IMR-90 (cell line): ENCODE measurements around the gene WASF1. TPM values are rescaled to one million over a fixed set of nuclear protein-coding genes. Genes with fewer than 3 reads are reported as not detected.

ENCODE experiments used
- ATAC-seq: fragments of 200-7000 bp; cut with Tn5 transposase; 2 replicates; pipeline ENCODE4 v1.9.1; 2020; ENCODE audit warnings: low read depth, mild to moderate bottlenecking, moderate library complexity
- BruUV-seq: library from RNA; stranded (reverse); fragments of 400-500 nt; replicated peaks from 2 replicates; lab custom pipeline; 2021; lab: Mats Ljungman, UMichigan
- CTCF ChIA-PET: fragments of 300-600 bp; formaldehyde crosslinking; extraction: SDS; loops from one replicate; lab custom pipeline; 2021; ENCODE audit warnings: antibody characterized with exemption; lab: Yijun Ruan, JAX
- POLR2A ChIA-PET: fragments of 300-600 bp; sonication (Branson Sonifier 250); formaldehyde crosslinking; loops from one replicate; lab custom pipeline; 2022; ENCODE audit warnings: antibody characterized with exemption; ENCODE audit not compliant: unreplicated experiment; lab: Charles Lee
- DNase-seq: peaks from one replicate; pipeline ENCODE4 v3.0.0; 2013
- H2AFZ ChIP-seq: replicated peaks from 2 replicates; pipeline ENCODE3; 2013; ENCODE audit warnings: low read length, mild to moderate bottlenecking; ENCODE audit not compliant: poor library complexity
- H2AK5ac ChIP-seq: 2 replicates; pipeline ENCODE4 v1.6.1; 2013; ENCODE audit warnings: low read depth, low read length, inconsistent platforms
- H2AK9ac ChIP-seq: replicated peaks from 2 replicates; pipeline ENCODE3; 2013; ENCODE audit warnings: mild to moderate bottlenecking, low read depth, low read length, moderate library complexity; ENCODE audit not compliant: poor library complexity
- H2BK120ac ChIP-seq: 2 replicates; pipeline ENCODE4 v1.6.1; 2013; ENCODE audit warnings: low read depth, low read length, inconsistent platforms
- H2BK15ac ChIP-seq: 3 replicates; pipeline ENCODE4 v1.6.1; 2013; ENCODE audit warnings: low read depth, low read length, inconsistent platforms
- H2BK20ac ChIP-seq: 2 replicates; pipeline ENCODE4 v1.6.1; 2013; ENCODE audit warnings: low read depth, mild to moderate bottlenecking, inconsistent platforms, low read length, moderate library complexity
- H2BK5ac ChIP-seq: 2 replicates; pipeline ENCODE4 v1.6.1; 2013; ENCODE audit warnings: mild to moderate bottlenecking, low read depth, low read length, inconsistent platforms; ENCODE audit not compliant: poor library complexity, severe bottlenecking
- H3K14ac ChIP-seq: replicated peaks from 2 replicates; pipeline ENCODE4 v1.6.1; 2013; ENCODE audit warnings: low read depth, low read length, inconsistent platforms
- H3K18ac ChIP-seq: 2 replicates; pipeline ENCODE4 v1.6.1; 2013; ENCODE audit warnings: low read depth, low read length, control low read depth
- H3K23ac ChIP-seq: 2 replicates; pipeline ENCODE4 v1.6.1; 2013; ENCODE audit warnings: low read depth, low read length, inconsistent platforms
- H3K27ac ChIP-seq: 2 replicates; pipeline ENCODE4 v1.5.1; 2013; ENCODE audit warnings: mild to moderate bottlenecking, control low read depth, low read length; ENCODE audit not compliant: insufficient read depth
- H3K27me3 ChIP-seq: 2 replicates; pipeline ENCODE4 v1.6.1; 2013; ENCODE audit warnings: low read length; ENCODE audit not compliant: control insufficient read depth, insufficient read depth
- H3K36me3 ChIP-seq: 2 replicates; pipeline ENCODE4 v1.6.1; 2013; ENCODE audit warnings: low read length, mixed read lengths; ENCODE audit not compliant: control insufficient read depth, insufficient read depth
- H3K4ac ChIP-seq: 2 replicates; pipeline ENCODE4 v1.6.1; 2013; ENCODE audit warnings: low read depth, low read length, inconsistent platforms
- H3K4me1 ChIP-seq: 2 replicates; pipeline ENCODE4 v1.6.1; 2013; ENCODE audit warnings: low read length, mixed read lengths; ENCODE audit not compliant: control insufficient read depth, insufficient read depth
- H3K4me2 ChIP-seq: 2 replicates; pipeline ENCODE4 v1.6.1; 2013; ENCODE audit warnings: low read depth, mild to moderate bottlenecking, control low read depth, low read length, moderate library complexity
- H3K4me3 ChIP-seq: 2 replicates; pipeline ENCODE4 v1.5.1; 2013; ENCODE audit warnings: low read depth, mild to moderate bottlenecking, control low read depth, low read length, moderate library complexity; ENCODE audit not compliant: insufficient read depth
- H3K56ac ChIP-seq: 2 replicates; pipeline ENCODE4 v1.6.1; 2013; ENCODE audit warnings: low read length, inconsistent platforms; ENCODE audit not compliant: insufficient read depth; ENCODE audit errors: extremely low read depth
- H3K79me1 ChIP-seq, 2 experiments: 2 replicates each; pipeline ENCODE4 v1.6.1; 2013; ENCODE audit warnings: low read length in 2 of 2, inconsistent platforms in 1 of 2, low read depth in 1 of 2
- H3K9ac ChIP-seq: 2 replicates; pipeline ENCODE4 v1.6.1; 2013; ENCODE audit warnings: low read depth, low read length, control low read depth
- H3K9me1 ChIP-seq: 2 replicates; pipeline ENCODE4 v1.6.1; 2013; ENCODE audit warnings: low read length, inconsistent platforms; ENCODE audit not compliant: insufficient read depth
- H3K9me3 ChIP-seq: 2 replicates; pipeline ENCODE4 v1.6.1; 2013; ENCODE audit warnings: low read length; ENCODE audit not compliant: control insufficient read depth, insufficient read depth
- H4K20me1 ChIP-seq: 2 replicates; pipeline ENCODE4 v1.6.1; 2013; ENCODE audit warnings: low read length, inconsistent platforms; ENCODE audit not compliant: insufficient read depth
- H4K5ac ChIP-seq: 2 replicates; pipeline ENCODE4 v1.6.1; 2013; ENCODE audit warnings: mild to moderate bottlenecking, low read depth, low read length, control low read depth
- H4K8ac ChIP-seq, 2 experiments: 2 replicates each; pipeline ENCODE4 v1.6.1; 2013; ENCODE audit warnings: low read depth in 2 of 2, low read length in 2 of 2, control low read depth in 1 of 2, inconsistent platforms in 1 of 2
- H4K91ac ChIP-seq: 2 replicates; pipeline ENCODE4 v1.6.1; 2013; ENCODE audit warnings: low read depth, low read length, inconsistent platforms; ENCODE audit not compliant: insufficient read depth
- BHLHE40 ChIP-seq: fragments of 150-350 bp; IDR thresholded peaks from 2 replicates; pipeline ENCODE4 v1.6.1; 2016; ENCODE audit warnings: mild to moderate bottlenecking, low read depth, low read length
- CEBPB ChIP-seq: IDR thresholded peaks from 2 replicates; pipeline ENCODE4 v1.6.1; 2012; ENCODE audit warnings: low read depth, low read length, improper control_type of control experiment
- CHD1 ChIP-seq: IDR thresholded peaks from 2 replicates; pipeline ENCODE4 v1.6.1; 2012; ENCODE audit warnings: low read depth, low read length, improper control_type of control experiment
- CTCF ChIP-seq: conservative IDR thresholded peaks from 2 replicates; pipeline ENCODE4 v1.5.1; 2012; ENCODE audit warnings: mild to moderate bottlenecking, low read depth, low read length, improper control_type of control experiment
- FOS ChIP-seq: fragments of 150-350 bp; IDR thresholded peaks from 2 replicates; pipeline ENCODE4 v1.6.1; 2016; ENCODE audit warnings: low read depth, low read length
- MAFK ChIP-seq: IDR thresholded peaks from 2 replicates; pipeline ENCODE4 v1.6.1; 2012; ENCODE audit warnings: low read depth, low read length, improper control_type of control experiment
- MAZ ChIP-seq: IDR thresholded peaks from 2 replicates; pipeline ENCODE4 v1.6.1; 2012; ENCODE audit warnings: low read depth, mild to moderate bottlenecking, low read length, improper control_type of control experiment, moderate library complexity, borderline replicate concordance
- MXI1 ChIP-seq: IDR thresholded peaks from 2 replicates; pipeline ENCODE4 v1.6.1; 2012; ENCODE audit warnings: low read depth, mild to moderate bottlenecking, low read length, moderate library complexity, borderline replicate concordance
- NFE2L2 ChIP-seq: fragments of 150-350 bp; IDR thresholded peaks from 2 replicates; pipeline ENCODE4 v1.6.1; 2016; ENCODE audit warnings: low read depth, mild to moderate bottlenecking, low read length
- POLR2A ChIP-seq: IDR thresholded peaks from 2 replicates; pipeline ENCODE4 v1.6.1; 2012; ENCODE audit warnings: mild to moderate bottlenecking, low read depth, low read length
- RAD21 ChIP-seq: IDR thresholded peaks from 2 replicates; pipeline ENCODE4 v1.6.1; 2012; ENCODE audit warnings: low read length, improper control_type of control experiment
- RCOR1 ChIP-seq: IDR thresholded peaks from 2 replicates; pipeline ENCODE4 v1.6.1; 2012; ENCODE audit warnings: mild to moderate bottlenecking, low read length, improper control_type of control experiment; ENCODE audit not compliant: insufficient replicate concordance
- RFX5 ChIP-seq: IDR thresholded peaks from 2 replicates; pipeline ENCODE4 v1.8.0; 2012; ENCODE audit warnings: low read depth, mild to moderate bottlenecking, low read length, moderate library complexity
- SMC3 ChIP-seq: fragments of 150-350 bp; IDR thresholded peaks from 2 replicates; pipeline ENCODE4 v1.6.1; 2016; ENCODE audit warnings: low read depth, mild to moderate bottlenecking, antibody characterized with exemption, low read length, moderate library complexity
- USF2 ChIP-seq: fragments of 150-350 bp; IDR thresholded peaks from 2 replicates; pipeline ENCODE4 v1.6.1; 2017; ENCODE audit warnings: mild to moderate bottlenecking, antibody characterized with exemption, low read length, low read depth
- WGBS, 2 experiments: methylation state at CpG; one replicate each; pipeline versions ENCODE4 v1.1.5 to v1.1.7; 2013; ENCODE audit warnings: missing lambda C conversion rate in 2 of 2; ENCODE audit not compliant: insufficient read length in 1 of 2; ENCODE audit errors: extremely low coverage in 2 of 2; 5-methylcytosine and 5-hydroxymethylcytosine counted together
- dilution Hi-C: fragments of 300-500 bp; cut with HindIII; formaldehyde crosslinking; loops from one replicate; pipeline ENCODE4 v1.14.3; 2018; ENCODE audit warnings: low sequenced_read_pairs; ENCODE audit not compliant: unreplicated experiment
- in situ Hi-C: fragments of 300-500 bp; cut with MboI; formaldehyde crosslinking; loops from 3 replicates; pipeline ENCODE4 v1.14.3; 2019; ENCODE audit warnings: low sequenced_read_pairs, inconsistent platforms, mixed read lengths
- intact Hi-C: fragments of 100-400 bp; cut with micrococcal nuclease; formaldehyde crosslinking; loops from 2 replicates; pipeline ENCODE4 v1.10.0; 2022
- polyA plus RNA-seq, 3 experiments: library from polyadenylated mRNA; depleted of rRNA; stranded (reverse); fragments of >200 nt; gene quantifications; 2 replicates each; pipeline ENCODE4 v1.2.3, GENCODE V29; 2012; ENCODE audit warnings: low replicate concordance in 1 of 3
- total RNA-seq: library from RNA; depleted of rRNA; stranded (reverse); fragments of >200 nt; gene quantifications from 2 replicates; pipeline ENCODE4 v1.2.3, GENCODE V29; 2012
- TF ChIP-seq, protein P1 (sequence below): fragments of 150-350 bp; IDR thresholded peaks from 2 replicates; pipeline ENCODE4 v1.6.1; 2016; ENCODE audit warnings: low read depth, mild to moderate bottlenecking, low read length, moderate library complexity, borderline replicate concordance

The WASF1 gene
- total and polyA plus RNA-seq, 2 of the 4 experiments (the other 2 are of a cell fraction), result 3.0 to 17.3 TPM

- BruUV-seq, result no TSS peak
- WGBS, 2 experiments, result 80% methylated on average over 1 of the region's 1 CpG; no CpG with 5 or more reads in 1 of the 2 experiments
Measured at GRCh38 chr6:110214338-110214737, 34.9 kb upstream of the WASF1 start.

More at GRCh38 chr6:110214338-110214737, 34.9 kb upstream of the WASF1 start:
- H2AFZ ChIP-seq, result no peak overlapping the region
- H3K79me1 ChIP-seq, result no peaks in the 10 kb centered on the region
- H2BK120ac ChIP-seq, result no peak overlapping the region
- no peak overlapping the region for H3K4me3 ChIP-seq
- no peaks in the 10 kb centered on the region for H3K27me3 ChIP-seq
- no peak overlapping the region for H3K56ac ChIP-seq
- peaks cover 4% of the 10 kb centered on the region; the same call in 1 of the 2 replicates for H3K9me1 ChIP-seq
- no peak overlapping the region for H3K4me2 ChIP-seq
- H2AK9ac ChIP-seq, result no peak overlapping the region
- ATAC-seq (no peak), DNase-seq (no peak)
- intact Hi-C loops, result no loop called here
- no peak overlapping the region for H3K9ac ChIP-seq
- H4K5ac ChIP-seq, result no peak overlapping the region
- H2AK5ac ChIP-seq, result no peak overlapping the region
- no peak overlapping the region for H4K91ac ChIP-seq
- H2BK15ac ChIP-seq, result no peak overlapping the region
- H3K23ac ChIP-seq, result no peak overlapping the region
- H3K4ac ChIP-seq, result no peak overlapping the region
- H3K18ac ChIP-seq, result no peak overlapping the region
- no peak overlapping the region for H3K14ac ChIP-seq
- dilution Hi-C loops, result no loop called here
- H2BK20ac ChIP-seq, result no peak overlapping the region
- H2BK5ac ChIP-seq, result no peak overlapping the region
- H3K4me1 ChIP-seq, result peaks cover 2% of the 10 kb centered on the region; the same call in 1 of the 2 replicates
- ChIA-PET CTCF (no interaction called here), POLR2A (no interaction called here)
- peaks cover 17% of the 10 kb centered on the region for H3K36me3 ChIP-seq
- H4K20me1 ChIP-seq, result no peaks in the 10 kb centered on the region
- in situ Hi-C loops, result no loop called here
- H3K27ac ChIP-seq, result no peak overlapping the region
- H4K8ac ChIP-seq, result no peak overlapping the region
- H3K9me3 ChIP-seq, result no peaks in the 10 kb centered on the region
- TF ChIP-seq CTCF, result no peak
- no peak for TF ChIP-seq CEBPB
- TF ChIP-seq MAFK, result no peak
- TF ChIP-seq MAZ, result no peak
- TF ChIP-seq RAD21, result no peak
- TF ChIP-seq RFX5, result no peak
- TF ChIP-seq SMC3, result no peak
- TF ChIP-seq FOS, result no peak
- TF ChIP-seq POLR2A, result no peak
- TF ChIP-seq MXI1, result no peak
- TF ChIP-seq CHD1, result no peak
- TF ChIP-seq USF2, result no peak
- TF ChIP-seq, protein P1, sequence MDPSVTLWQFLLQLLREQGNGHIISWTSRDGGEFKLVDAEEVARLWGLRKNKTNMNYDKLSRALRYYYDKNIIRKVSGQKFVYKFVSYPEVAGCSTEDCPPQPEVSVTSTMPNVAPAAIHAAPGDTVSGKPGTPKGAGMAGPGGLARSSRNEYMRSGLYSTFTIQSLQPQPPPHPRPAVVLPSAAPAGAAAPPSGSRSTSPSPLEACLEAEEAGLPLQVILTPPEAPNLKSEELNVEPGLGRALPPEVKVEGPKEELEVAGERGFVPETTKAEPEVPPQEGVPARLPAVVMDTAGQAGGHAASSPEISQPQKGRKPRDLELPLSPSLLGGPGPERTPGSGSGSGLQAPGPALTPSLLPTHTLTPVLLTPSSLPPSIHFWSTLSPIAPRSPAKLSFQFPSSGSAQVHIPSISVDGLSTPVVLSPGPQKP, result no peak
- TF ChIP-seq NFE2L2, result no peak
- no peak for TF ChIP-seq BHLHE40
- no peak for TF ChIP-seq RCOR1
